SK-N-SH treated with all-trans-retinoic acid at 6 μM for 48 hours (cell line): ENCODE results near the gene BRICD5.

ENCODE experiments used
- ATAC-seq: fragments of 200-7000 bp; cut with Tn5 transposase; 3 replicates; pipeline ENCODE4 v1.9.1; 2020; ENCODE audit warnings: mild to moderate bottlenecking, moderate library complexity
- ARNTL ChIP-seq: fragments of 450-650 bp; formaldehyde crosslinking; IDR thresholded peaks from 2 replicates; pipeline ENCODE4 v1.5.0; 2020; ENCODE audit warnings: low read depth, mild to moderate bottlenecking, moderate library complexity, borderline replicate concordance
- BACH2 ChIP-seq: fragments of 250-450 bp; sonication (Bioruptor Pico); IDR thresholded peaks from 2 replicates; pipeline ENCODE4 v1.9.0; 2021; ENCODE audit warnings: mild to moderate bottlenecking, borderline replicate concordance
- CREB5 ChIP-seq: fragments of 250-450 bp; sonication (Bioruptor Pico); IDR thresholded peaks from 2 replicates; pipeline ENCODE4 v1.5.1; 2020; ENCODE audit warnings: low read depth, mild to moderate bottlenecking, moderate library complexity
- CSDC2 ChIP-seq: fragments of 250-450 bp; sonication (Bioruptor Pico); IDR thresholded peaks from 2 replicates; pipeline ENCODE4 v1.5.0; 2020; ENCODE audit warnings: mild to moderate bottlenecking, moderate library complexity
- CSRNP3 ChIP-seq: fragments of 250-450 bp; sonication (Bioruptor Pico); IDR thresholded peaks from 2 replicates; pipeline ENCODE4 v1.5.1; 2021; ENCODE audit warnings: mild to moderate bottlenecking, moderate library complexity
- ESRRG ChIP-seq: fragments of 250-450 bp; sonication (Bioruptor Pico); IDR thresholded peaks from 2 replicates; pipeline ENCODE4 v1.6.1; 2021; ENCODE audit warnings: mild to moderate bottlenecking
- GLIS3 ChIP-seq: fragments of 250-450 bp; sonication (Bioruptor Pico); IDR thresholded peaks from 2 replicates; pipeline ENCODE4 v1.5.0; 2020; ENCODE audit warnings: mild to moderate bottlenecking, moderate library complexity
- ISL1 ChIP-seq: fragments of 250-450 bp; sonication (Bioruptor Pico); IDR thresholded peaks from 2 replicates; pipeline ENCODE4 v2.1.2; 2022; ENCODE audit warnings: mild to moderate bottlenecking, moderate library complexity
- OSR1 ChIP-seq: fragments of 250-450 bp; sonication (Bioruptor Pico); IDR thresholded peaks from 2 replicates; pipeline ENCODE4 v1.8.0; 2022; ENCODE audit warnings: moderate library complexity, mild to moderate bottlenecking, inconsistent platforms
- PATZ1 ChIP-seq: fragments of 250-450 bp; sonication (Bioruptor Pico); IDR thresholded peaks from 2 replicates; pipeline ENCODE4 v1.8.0; 2020; ENCODE audit warnings: mild to moderate bottlenecking, moderate library complexity, borderline replicate concordance
- POU6F1 ChIP-seq: fragments of 250-450 bp; sonication (Bioruptor Pico); IDR thresholded peaks from 2 replicates; pipeline ENCODE4 v1.8.0; 2021; ENCODE audit warnings: low read depth, mild to moderate bottlenecking, moderate library complexity, borderline replicate concordance
- PPARA ChIP-seq: fragments of 250-450 bp; sonication (Bioruptor Pico); IDR thresholded peaks from 2 replicates; pipeline ENCODE4 v1.5.0; 2020; ENCODE audit warnings: mild to moderate bottlenecking, borderline replicate concordance
- RARB ChIP-seq: fragments of 250-450 bp; sonication (Bioruptor Pico); IDR thresholded peaks from 2 replicates; pipeline ENCODE4 v1.8.0; 2021; ENCODE audit warnings: mild to moderate bottlenecking, moderate library complexity
- SNAI2 ChIP-seq: fragments of 250-450 bp; sonication (Bioruptor Pico); IDR thresholded peaks from 2 replicates; pipeline ENCODE4 v1.5.0; 2020; ENCODE audit warnings: mild to moderate bottlenecking, moderate library complexity
- TCF4 ChIP-seq: fragments of 250-450 bp; sonication (Bioruptor Pico); IDR thresholded peaks from 2 replicates; pipeline ENCODE4 v1.8.0; 2021; ENCODE audit warnings: mild to moderate bottlenecking, moderate library complexity, borderline replicate concordance
- TOX ChIP-seq: fragments of 250-450 bp; sonication (Bioruptor Pico); IDR thresholded peaks from 2 replicates; pipeline ENCODE4 v1.8.0; 2021; ENCODE audit warnings: mild to moderate bottlenecking, moderate library complexity, borderline replicate concordance
- TSHZ2 ChIP-seq: fragments of 250-450 bp; sonication (Bioruptor Pico); IDR thresholded peaks from 2 replicates; pipeline ENCODE4 v1.5.0; 2020; ENCODE audit warnings: mild to moderate bottlenecking, moderate library complexity
- ZC3H10 ChIP-seq: fragments of 250-450 bp; sonication (Bioruptor Pico); IDR thresholded peaks from 2 replicates; pipeline ENCODE4 v1.5.1; 2021; ENCODE audit warnings: mild to moderate bottlenecking, moderate library complexity
- ZFP3 ChIP-seq: fragments of 250-450 bp; sonication (Bioruptor Pico); IDR thresholded peaks from 2 replicates; pipeline ENCODE4 v1.5.0; 2020; ENCODE audit warnings: mild to moderate bottlenecking, moderate library complexity
- ZFP30 ChIP-seq: fragments of 450-650 bp; formaldehyde crosslinking; IDR thresholded peaks from 2 replicates; pipeline ENCODE4 v1.5.0; 2022; ENCODE audit warnings: mild to moderate bottlenecking, moderate library complexity
- ZNF565 ChIP-seq: fragments of 450-650 bp; formaldehyde crosslinking; conservative IDR thresholded peaks from 2 replicates; pipeline ENCODE4 v1.5.0; 2020; ENCODE audit warnings: low read depth, mild to moderate bottlenecking, moderate library complexity
- ZNF70 ChIP-seq: fragments of 450-650 bp; formaldehyde crosslinking; IDR thresholded peaks from 2 replicates; pipeline ENCODE4 v1.5.0; 2020; ENCODE audit warnings: mild to moderate bottlenecking, moderate library complexity
- ZNF8 ChIP-seq: fragments of 450-650 bp; formaldehyde crosslinking; IDR thresholded peaks from 2 replicates; pipeline ENCODE4 v1.5.0; 2020; ENCODE audit warnings: mild to moderate bottlenecking, moderate library complexity

BRICD5 gene

GRCh38 chr16:2163211-2163881, 47.3 kb downstream of the BRICD5 start (continued):
- TF ChIP-seq TSHZ2 (CRISPR knock-in tag): no peak
- no peak for TF ChIP-seq ZC3H10 (CRISPR knock-in tag)
- no peak for TF ChIP-seq SNAI2 (CRISPR knock-in tag)
- TF ChIP-seq ZFP3 (CRISPR knock-in tag): no peak
- no peak for TF ChIP-seq ZNF70
- TF ChIP-seq ESRRG (CRISPR knock-in tag): no peak
- no peak for TF ChIP-seq ZNF8
- TF ChIP-seq RARB: no peak
- no peak for TF ChIP-seq CREB5 (CRISPR knock-in tag)
- TF ChIP-seq PPARA (CRISPR knock-in tag): no peak
- no peak for TF ChIP-seq CSDC2 (CRISPR knock-in tag)

- no peak for TF ChIP-seq PATZ1 (CRISPR knock-in tag)
- no peak for TF ChIP-seq ZNF565 (CRISPR knock-in tag)
- TF ChIP-seq TOX: no peak
- no peak for TF ChIP-seq RARB
- no peak for TF ChIP-seq TCF4
- TF ChIP-seq GLIS3 (CRISPR knock-in tag): no peak
- ATAC-seq: no peak
Observed at GRCh38 chr16:2162676-2163118, 48.0 kb downstream of the BRICD5 start.

GRCh38 chr16:2161911-2162310, 48.8 kb downstream of the BRICD5 start:
- no peak for TF ChIP-seq ZFP30
- no peak for TF ChIP-seq POU6F1 (CRISPR knock-in tag)
- no peak for TF ChIP-seq CSRNP3
- TF ChIP-seq ESRRG (CRISPR knock-in tag): no peak
- TF ChIP-seq ZNF8: no peak
- TF ChIP-seq ZC3H10 (CRISPR knock-in tag): no peak
- TF ChIP-seq OSR1 (CRISPR knock-in tag): no peak
- TF ChIP-seq ZNF70: no peak
- TF ChIP-seq PPARA (CRISPR knock-in tag): no peak
- TF ChIP-seq ARNTL (CRISPR knock-in tag): no peak
- no peak for TF ChIP-seq ISL1 (CRISPR knock-in tag)
- TF ChIP-seq TOX: no peak
- no peak for TF ChIP-seq ZFP3 (CRISPR knock-in tag)
- no peak for TF ChIP-seq ZNF565 (CRISPR knock-in tag)
- TF ChIP-seq GLIS3 (CRISPR knock-in tag): no peak
- no peak for TF ChIP-seq TCF4
- no peak for TF ChIP-seq CSDC2 (CRISPR knock-in tag)
- TF ChIP-seq SNAI2 (CRISPR knock-in tag): no peak
- no peak for TF ChIP-seq BACH2 (CRISPR knock-in tag)
- ATAC-seq: no peak
